WTC11 (cell line): ENCODE measurements around the gene FPR1. TPM values are rescaled to one million over a fixed set of nuclear protein-coding genes. Genes with fewer than 3 reads are reported as not detected.

ENCODE experiments used
- ATAC-seq: fragments of 200-7000 bp; cut with Tn5 transposase; 2 replicates; pipeline ENCODE4 v1.10.0; 2021; ENCODE audit warnings: mild to moderate bottlenecking, moderate library complexity
- CTCF ChIA-PET: fragments of 300-600 bp; sonication (Branson Sonifier 250); formaldehyde crosslinking; loops from one replicate; lab custom pipeline; 2021; ENCODE audit warnings: antibody characterized with exemption; lab: Charles Lee
- POLR2A ChIA-PET: fragments of 350-600 bp; sonication (Branson Sonifier 250); formaldehyde crosslinking; loops from one replicate; lab custom pipeline; 2021; ENCODE audit warnings: antibody characterized with exemption; lab: Charles Lee
- DNase-seq: peaks from one replicate; pipeline ENCODE4 v3.0.0; 2021; ENCODE audit warnings: low spot score
- H3K27ac Mint-ChIP-seq: 2 replicates; pipeline ENCODE4 v1.8.0; 2021; ENCODE audit warnings: mixed read lengths
- H3K27me3 Mint-ChIP-seq: 2 replicates; pipeline ENCODE4 v1.8.0; 2021; ENCODE audit warnings: low read depth, mild to moderate bottlenecking, moderate library complexity, mixed read lengths
- H3K36me3 Mint-ChIP-seq: 2 replicates; pipeline ENCODE4 v1.8.0; 2021; ENCODE audit warnings: mixed read lengths
- H3K4me1 Mint-ChIP-seq: 2 replicates; pipeline ENCODE4 v1.8.0; 2022; ENCODE audit warnings: mixed read lengths
- H3K4me3 Mint-ChIP-seq: 2 replicates; pipeline ENCODE4 v1.8.0; 2021; ENCODE audit warnings: mild to moderate bottlenecking, moderate library complexity, mixed read lengths
- H3K9me3 Mint-ChIP-seq: 2 replicates; pipeline ENCODE4 v1.8.0; 2021; ENCODE audit warnings: mixed read lengths
- CBFB ChIP-seq: sonication (generic); formaldehyde crosslinking; IDR thresholded peaks from 2 replicates; pipeline ENCODE4 v1.8.1; 2022; ENCODE audit warnings: mild to moderate bottlenecking, low read depth, missing genetic modification reagents
- HMGA2 ChIP-seq: fragments of 250-450 bp; sonication (Bioruptor Pico); IDR thresholded peaks from 2 replicates; pipeline ENCODE4 v1.4.0; 2021; ENCODE audit warnings: mild to moderate bottlenecking, moderate library complexity
- JUN ChIP-seq: sonication (generic); formaldehyde crosslinking; IDR thresholded peaks from 2 replicates; pipeline ENCODE4 v1.8.0; 2023; ENCODE audit warnings: mild to moderate bottlenecking, missing genetic modification reagents
- ZNF138 ChIP-seq: sonication (generic); formaldehyde crosslinking; conservative IDR thresholded peaks from 2 replicates; pipeline ENCODE4 v1.8.1; 2022; ENCODE audit warnings: mild to moderate bottlenecking, moderate library complexity, missing genetic modification reagents
- total RNA-seq: library from RNA; stranded (reverse); gene quantifications from 3 replicates; pipeline ENCODE4 v1.2.3, GENCODE V29; 2021
- TF ChIP-seq, protein P1 (sequence below): sonication (generic); formaldehyde crosslinking; IDR thresholded peaks from 2 replicates; pipeline ENCODE4 v1.8.0; 2023; ENCODE audit warnings: mild to moderate bottlenecking, missing genetic modification reagents
- TF ChIP-seq, protein P2 (sequence below): sonication (generic); formaldehyde crosslinking; IDR thresholded peaks from 2 replicates; pipeline ENCODE4 v1.8.1; 2022; ENCODE audit warnings: missing genetic modification reagents, borderline replicate concordance
- TF ChIP-seq, protein P3 (sequence below): fragments of 250-450 bp; sonication (Bioruptor Pico); IDR thresholded peaks from 2 replicates; pipeline ENCODE4 v1.9.0; 2021; ENCODE audit warnings: moderate library complexity, mild to moderate bottlenecking, inconsistent platforms, borderline replicate concordance
- TF ChIP-seq, protein P4 (sequence below): sonication (generic); formaldehyde crosslinking; IDR thresholded peaks from 2 replicates; pipeline ENCODE4 v1.8.0; 2022; ENCODE audit warnings: mild to moderate bottlenecking, missing genetic modification reagents
- TF ChIP-seq, protein P5 (sequence below): fragments of 250-450 bp; sonication (Bioruptor Pico); IDR thresholded peaks from 2 replicates; pipeline ENCODE4 v1.9.0; 2021; ENCODE audit warnings: mild to moderate bottlenecking
- TF ChIP-seq, protein P6 (sequence below): sonication (generic); formaldehyde crosslinking; IDR thresholded peaks from 2 replicates; pipeline ENCODE4 v1.8.1; 2023; ENCODE audit warnings: mild to moderate bottlenecking, moderate library complexity, missing genetic modification reagents
- TF ChIP-seq, protein P7 (sequence below): fragments of 250-450 bp; sonication (Bioruptor Pico); conservative IDR thresholded peaks from 2 replicates; pipeline ENCODE4 v1.9.0; 2021; ENCODE audit warnings: mild to moderate bottlenecking
- TF ChIP-seq, protein P8 (sequence below): fragments of 250-450 bp; sonication (Bioruptor Pico); IDR thresholded peaks from 2 replicates; pipeline ENCODE4 v1.8.0; 2021; ENCODE audit warnings: mild to moderate bottlenecking

Gene FPR1
- total RNA-seq, 1 experiment from 2014 or later, result 0.72 TPM

DNA sequence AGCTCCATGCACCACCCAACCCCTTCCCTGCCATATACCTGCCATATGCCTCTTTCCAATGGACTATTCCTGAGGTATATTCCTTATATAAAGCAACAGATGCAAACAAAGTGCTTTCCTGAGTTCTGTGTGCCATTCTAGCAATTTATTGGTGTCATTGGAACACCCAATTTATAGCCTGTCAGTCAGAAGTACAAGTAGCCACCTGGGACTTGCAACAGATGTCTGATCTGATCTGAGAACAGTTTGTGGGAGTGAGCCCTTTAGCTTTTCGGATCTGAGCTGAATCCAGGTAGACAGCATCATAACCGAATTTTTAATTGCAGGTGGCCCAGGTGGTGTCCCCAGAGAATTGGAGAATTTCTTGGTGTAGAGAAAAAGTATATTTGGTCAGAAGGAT lies 42.3 kb upstream of the FPR1 start:
- Mint-ChIP-seq H3K27ac (no peak overlapping the region), H3K27me3 (peaks cover 7% of the 10 kb centered on the region), H3K36me3 (no peaks in the 10 kb centered on the region), H3K9me3 (peaks cover 19% of the 10 kb centered on the region), H3K4me3 (no peak overlapping the region), H3K4me1 (no peaks in the 10 kb centered on the region)
- ChIA-PET CTCF (interaction anchor here (1.1 kb wide), 1 partner anchor 16 kb away, joined by 3 read pairs; no protein-coding TSS in a partner anchor), POLR2A (no interaction called here)
- ATAC-seq, result no peak
- DNase-seq, result no peak
- TF ChIP-seq, protein P1, sequence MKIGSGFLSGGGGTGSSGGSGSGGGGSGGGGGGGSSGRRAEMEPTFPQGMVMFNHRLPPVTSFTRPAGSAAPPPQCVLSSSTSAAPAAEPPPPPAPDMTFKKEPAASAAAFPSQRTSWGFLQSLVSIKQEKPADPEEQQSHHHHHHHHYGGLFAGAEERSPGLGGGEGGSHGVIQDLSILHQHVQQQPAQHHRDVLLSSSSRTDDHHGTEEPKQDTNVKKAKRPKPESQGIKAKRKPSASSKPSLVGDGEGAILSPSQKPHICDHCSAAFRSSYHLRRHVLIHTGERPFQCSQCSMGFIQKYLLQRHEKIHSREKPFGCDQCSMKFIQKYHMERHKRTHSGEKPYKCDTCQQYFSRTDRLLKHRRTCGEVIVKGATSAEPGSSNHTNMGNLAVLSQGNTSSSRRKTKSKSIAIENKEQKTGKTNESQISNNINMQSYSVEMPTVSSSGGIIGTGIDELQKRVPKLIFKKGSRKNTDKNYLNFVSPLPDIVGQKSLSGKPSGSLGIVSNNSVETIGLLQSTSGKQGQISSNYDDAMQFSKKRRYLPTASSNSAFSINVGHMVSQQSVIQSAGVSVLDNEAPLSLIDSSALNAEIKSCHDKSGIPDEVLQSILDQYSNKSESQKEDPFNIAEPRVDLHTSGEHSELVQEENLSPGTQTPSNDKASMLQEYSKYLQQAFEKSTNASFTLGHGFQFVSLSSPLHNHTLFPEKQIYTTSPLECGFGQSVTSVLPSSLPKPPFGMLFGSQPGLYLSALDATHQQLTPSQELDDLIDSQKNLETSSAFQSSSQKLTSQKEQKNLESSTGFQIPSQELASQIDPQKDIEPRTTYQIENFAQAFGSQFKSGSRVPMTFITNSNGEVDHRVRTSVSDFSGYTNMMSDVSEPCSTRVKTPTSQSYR (CRISPR knock-in tag), result no peak
- TF ChIP-seq, protein P2, sequence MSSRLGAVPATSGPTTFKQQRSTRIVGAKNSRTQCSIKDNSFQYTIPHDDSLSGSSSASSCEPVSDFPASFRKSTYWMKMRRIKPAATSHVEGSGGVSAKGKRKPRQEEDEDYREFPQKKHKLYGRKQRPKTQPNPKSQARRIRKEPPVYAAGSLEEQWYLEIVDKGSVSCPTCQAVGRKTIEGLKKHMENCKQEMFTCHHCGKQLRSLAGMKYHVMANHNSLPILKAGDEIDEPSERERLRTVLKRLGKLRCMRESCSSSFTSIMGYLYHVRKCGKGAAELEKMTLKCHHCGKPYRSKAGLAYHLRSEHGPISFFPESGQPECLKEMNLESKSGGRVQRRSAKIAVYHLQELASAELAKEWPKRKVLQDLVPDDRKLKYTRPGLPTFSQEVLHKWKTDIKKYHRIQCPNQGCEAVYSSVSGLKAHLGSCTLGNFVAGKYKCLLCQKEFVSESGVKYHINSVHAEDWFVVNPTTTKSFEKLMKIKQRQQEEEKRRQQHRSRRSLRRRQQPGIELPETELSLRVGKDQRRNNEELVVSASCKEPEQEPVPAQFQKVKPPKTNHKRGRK (CRISPR knock-in tag), result no peak
- TF ChIP-seq, protein P3, sequence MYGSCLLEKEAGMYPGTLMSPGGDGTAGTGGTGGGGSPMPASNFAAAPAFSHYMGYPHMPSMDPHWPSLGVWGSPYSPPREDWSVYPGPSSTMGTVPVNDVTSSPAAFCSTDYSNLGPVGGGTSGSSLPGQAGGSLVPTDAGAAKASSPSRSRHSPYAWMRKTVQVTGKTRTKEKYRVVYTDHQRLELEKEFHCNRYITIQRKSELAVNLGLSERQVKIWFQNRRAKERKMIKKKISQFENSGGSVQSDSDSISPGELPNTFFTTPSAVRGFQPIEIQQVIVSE (CRISPR knock-in tag), result no peak
- TF ChIP-seq, protein P4, sequence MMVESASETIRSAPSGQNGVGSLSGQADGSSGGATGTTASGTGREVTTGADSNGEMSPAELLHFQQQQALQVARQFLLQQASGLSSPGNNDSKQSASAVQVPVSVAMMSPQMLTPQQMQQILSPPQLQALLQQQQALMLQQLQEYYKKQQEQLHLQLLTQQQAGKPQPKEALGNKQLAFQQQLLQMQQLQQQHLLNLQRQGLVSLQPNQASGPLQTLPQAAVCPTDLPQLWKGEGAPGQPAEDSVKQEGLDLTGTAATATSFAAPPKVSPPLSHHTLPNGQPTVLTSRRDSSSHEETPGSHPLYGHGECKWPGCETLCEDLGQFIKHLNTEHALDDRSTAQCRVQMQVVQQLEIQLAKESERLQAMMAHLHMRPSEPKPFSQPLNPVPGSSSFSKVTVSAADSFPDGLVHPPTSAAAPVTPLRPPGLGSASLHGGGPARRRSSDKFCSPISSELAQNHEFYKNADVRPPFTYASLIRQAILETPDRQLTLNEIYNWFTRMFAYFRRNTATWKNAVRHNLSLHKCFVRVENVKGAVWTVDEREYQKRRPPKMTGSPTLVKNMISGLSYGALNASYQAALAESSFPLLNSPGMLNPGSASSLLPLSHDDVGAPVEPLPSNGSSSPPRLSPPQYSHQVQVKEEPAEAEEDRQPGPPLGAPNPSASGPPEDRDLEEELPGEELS (CRISPR knock-in tag), result no peak
- TF ChIP-seq HMGA2 (no peak), CBFB (CRISPR knock-in tag) (no peak), ZNF138 (CRISPR knock-in tag) (no peak), JUN (no peak)
- TF ChIP-seq, protein P5, sequence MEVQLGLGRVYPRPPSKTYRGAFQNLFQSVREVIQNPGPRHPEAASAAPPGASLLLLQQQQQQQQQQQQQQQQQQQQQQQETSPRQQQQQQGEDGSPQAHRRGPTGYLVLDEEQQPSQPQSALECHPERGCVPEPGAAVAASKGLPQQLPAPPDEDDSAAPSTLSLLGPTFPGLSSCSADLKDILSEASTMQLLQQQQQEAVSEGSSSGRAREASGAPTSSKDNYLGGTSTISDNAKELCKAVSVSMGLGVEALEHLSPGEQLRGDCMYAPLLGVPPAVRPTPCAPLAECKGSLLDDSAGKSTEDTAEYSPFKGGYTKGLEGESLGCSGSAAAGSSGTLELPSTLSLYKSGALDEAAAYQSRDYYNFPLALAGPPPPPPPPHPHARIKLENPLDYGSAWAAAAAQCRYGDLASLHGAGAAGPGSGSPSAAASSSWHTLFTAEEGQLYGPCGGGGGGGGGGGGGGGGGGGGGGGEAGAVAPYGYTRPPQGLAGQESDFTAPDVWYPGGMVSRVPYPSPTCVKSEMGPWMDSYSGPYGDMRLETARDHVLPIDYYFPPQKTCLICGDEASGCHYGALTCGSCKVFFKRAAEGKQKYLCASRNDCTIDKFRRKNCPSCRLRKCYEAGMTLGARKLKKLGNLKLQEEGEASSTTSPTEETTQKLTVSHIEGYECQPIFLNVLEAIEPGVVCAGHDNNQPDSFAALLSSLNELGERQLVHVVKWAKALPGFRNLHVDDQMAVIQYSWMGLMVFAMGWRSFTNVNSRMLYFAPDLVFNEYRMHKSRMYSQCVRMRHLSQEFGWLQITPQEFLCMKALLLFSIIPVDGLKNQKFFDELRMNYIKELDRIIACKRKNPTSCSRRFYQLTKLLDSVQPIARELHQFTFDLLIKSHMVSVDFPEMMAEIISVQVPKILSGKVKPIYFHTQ (CRISPR knock-in tag), result no peak
- TF ChIP-seq, protein P6, sequence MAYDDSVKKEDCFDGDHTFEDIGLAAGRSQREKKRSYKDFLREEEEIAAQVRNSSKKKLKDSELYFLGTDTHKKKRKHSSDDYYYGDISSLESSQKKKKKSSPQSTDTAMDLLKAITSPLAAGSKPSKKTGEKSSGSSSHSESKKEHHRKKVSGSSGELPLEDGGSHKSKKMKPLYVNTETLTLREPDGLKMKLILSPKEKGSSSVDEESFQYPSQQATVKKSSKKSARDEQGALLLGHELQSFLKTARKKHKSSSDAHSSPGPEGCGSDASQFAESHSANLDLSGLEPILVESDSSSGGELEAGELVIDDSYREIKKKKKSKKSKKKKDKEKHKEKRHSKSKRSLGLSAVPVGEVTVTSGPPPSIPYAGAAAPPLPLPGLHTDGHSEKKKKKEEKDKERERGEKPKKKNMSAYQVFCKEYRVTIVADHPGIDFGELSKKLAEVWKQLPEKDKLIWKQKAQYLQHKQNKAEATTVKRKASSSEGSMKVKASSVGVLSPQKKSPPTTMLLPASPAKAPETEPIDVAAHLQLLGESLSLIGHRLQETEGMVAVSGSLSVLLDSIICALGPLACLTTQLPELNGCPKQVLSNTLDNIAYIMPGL (CRISPR knock-in tag), result no peak
- TF ChIP-seq, protein P7, sequence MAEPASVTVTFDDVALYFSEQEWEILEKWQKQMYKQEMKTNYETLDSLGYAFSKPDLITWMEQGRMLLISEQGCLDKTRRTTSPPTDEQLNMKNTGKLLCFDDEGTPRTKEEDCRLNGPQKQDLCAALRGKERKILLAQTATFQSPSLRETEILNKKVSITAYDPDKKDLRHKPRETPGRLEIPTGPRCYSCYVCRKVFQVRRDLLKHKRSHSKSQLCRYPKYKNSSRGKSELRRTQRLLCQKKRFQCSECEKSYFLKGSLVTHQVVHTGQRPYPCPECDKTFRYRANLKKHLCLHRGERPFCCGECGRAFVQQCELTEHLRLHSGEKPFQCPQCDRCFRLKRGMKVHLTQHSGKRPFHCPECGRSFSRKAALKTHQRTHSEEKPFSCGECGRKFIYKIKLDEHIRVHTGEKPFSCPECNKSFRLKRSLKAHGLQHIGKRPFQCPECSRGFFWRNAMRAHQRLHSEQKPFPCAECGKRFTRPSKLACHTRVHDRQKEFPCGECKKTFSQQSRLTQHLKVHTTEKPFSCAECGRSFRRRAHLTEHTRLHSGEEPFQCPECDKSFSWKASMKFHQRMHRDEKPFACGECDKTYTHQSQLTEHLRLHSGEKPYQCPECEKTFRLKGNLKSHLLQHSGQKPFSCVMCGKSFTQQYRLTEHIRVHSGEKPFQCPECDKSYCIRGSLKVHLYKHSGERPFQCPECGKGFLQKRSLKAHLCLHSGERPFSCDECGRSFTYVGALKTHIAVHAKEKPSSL (CRISPR knock-in tag), result no peak
- TF ChIP-seq, protein P8, sequence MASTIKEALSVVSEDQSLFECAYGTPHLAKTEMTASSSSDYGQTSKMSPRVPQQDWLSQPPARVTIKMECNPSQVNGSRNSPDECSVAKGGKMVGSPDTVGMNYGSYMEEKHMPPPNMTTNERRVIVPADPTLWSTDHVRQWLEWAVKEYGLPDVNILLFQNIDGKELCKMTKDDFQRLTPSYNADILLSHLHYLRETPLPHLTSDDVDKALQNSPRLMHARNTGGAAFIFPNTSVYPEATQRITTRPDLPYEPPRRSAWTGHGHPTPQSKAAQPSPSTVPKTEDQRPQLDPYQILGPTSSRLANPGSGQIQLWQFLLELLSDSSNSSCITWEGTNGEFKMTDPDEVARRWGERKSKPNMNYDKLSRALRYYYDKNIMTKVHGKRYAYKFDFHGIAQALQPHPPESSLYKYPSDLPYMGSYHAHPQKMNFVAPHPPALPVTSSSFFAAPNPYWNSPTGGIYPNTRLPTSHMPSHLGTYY (CRISPR knock-in tag), result no peak
